ENCODE data around the gene BTBD2. TPM values are rescaled to one million over a fixed set of nuclear protein-coding genes. Genes with fewer than 3 reads are reported as not detected.

The BTBD2 gene
- total RNA-seq, 2 donors from 2014 or later = 54.8 to 55.9 TPM

- Histone ChIP-seq H3K9me3 (no peaks in the 10 kb centered on the region), H3K4me3 (no peak overlapping the region), H3K36me3 (peaks cover 19% of the 10 kb centered on the region), H3K4me1 (no peaks in the 10 kb centered on the region), H3K27me3 (no peaks in the 10 kb centered on the region), H3K27ac (no peak overlapping the region)
- no peak for DNase-seq (ENCODE audit: low spot score)
- TF ChIP-seq CTCF (IDR thresholded peaks at IDR 0.05) = no peak
Observed at GRCh38 chr19:1974381-1975161, 40.9 kb downstream of the BTBD2 start.

GRCh38 chr19:1970806-1971502 is 44.6 kb downstream of the BTBD2 start:
- Histone ChIP-seq H3K9me3 (no peaks in the 10 kb centered on the region), H3K27me3 (no peaks in the 10 kb centered on the region), H3K36me3 (peaks cover 15% of the 10 kb centered on the region), H3K4me3 (no peak overlapping the region), H3K4me1 (no peaks in the 10 kb centered on the region), H3K27ac (no peak overlapping the region)
- DNase-seq (ENCODE audit: low spot score) = no peak
- TF ChIP-seq CTCF (IDR thresholded peaks at IDR 0.05) = no peak

GRCh38 chr19:1970003-1970805 is 45.3 kb downstream of the BTBD2 start:
- Histone ChIP-seq H3K27ac (no peak overlapping the region), H3K4me3 (no peak overlapping the region), H3K9me3 (no peaks in the 10 kb centered on the region), H3K27me3 (no peaks in the 10 kb centered on the region), H3K36me3 (peaks cover 12% of the 10 kb centered on the region), H3K4me1 (no peaks in the 10 kb centered on the region)
- TF ChIP-seq CTCF (IDR thresholded peaks at IDR 0.05) = no peak
- no peak for DNase-seq (ENCODE audit: low spot score)

- TF ChIP-seq CTCF (IDR thresholded peaks at IDR 0.05) = no peak
- Histone ChIP-seq H3K4me3 (no peak overlapping the region), H3K36me3 (peaks cover 9% of the 10 kb centered on the region), H3K9me3 (no peaks in the 10 kb centered on the region), H3K27me3 (no peaks in the 10 kb centered on the region), H3K27ac (no peak overlapping the region), H3K4me1 (no peaks in the 10 kb centered on the region)
- no peak for DNase-seq (ENCODE audit: low spot score)
Observed at GRCh38 chr19:1969176-1970002, 46.1 kb downstream of the BTBD2 start.

Data from right atrium auricular region (tissue), 2 donors.